HepG2 (cell line): ENCODE data around the gene METTL6. TPM values are rescaled to one million over a fixed set of nuclear protein-coding genes. Genes with fewer than 3 reads are reported as not detected.

Experiments
- ATAC-seq: fragments of 200-7000 bp; cut with Tn5 transposase; 3 replicates; pipeline ENCODE4 v1.9.1; 2020; ENCODE audit warnings: mild to moderate bottlenecking, moderate library complexity
- BruUV-seq: library from RNA; stranded (reverse); fragments of 400-500 nt; replicated peaks from 2 replicates; lab custom pipeline; 2021; lab: Mats Ljungman, UMichigan
- CTCF ChIA-PET: fragments of 300-600 bp; formaldehyde crosslinking; extraction: SDS; loops from one replicate; lab custom pipeline; 2021; ENCODE audit warnings: low total read pairs, inconsistent platforms, low intra/inter-chr PET ratio; lab: Yijun Ruan, JAX
- POLR2A ChIA-PET: fragments of 350-600 bp; sonication (Branson Sonifier 250); formaldehyde crosslinking; loops from one replicate; lab custom pipeline; 2020; ENCODE audit warnings: antibody characterized with exemption, inconsistent platforms; lab: Yijun Ruan, JAX
- DNase-seq: peaks from one replicate; pipeline ENCODE4 v3.0.0-alpha.2; 2015; ENCODE audit warnings: low spot score
- FAIRE-seq: peaks from 3 replicates; lab custom pipeline; 2011; peaks lifted over from hg19 to GRCh38; lab: Jason Lieb, UNC
- H2AFZ ChIP-seq: one replicate; pipeline ENCODE4 v1.6.1; 2011; ENCODE audit warnings: low read length, inconsistent platforms
- H3K27ac ChIP-seq: fragments of 300-600 bp; 3 replicates; pipeline ENCODE4 v1.8.0; 2011; ENCODE audit warnings: mixed run types, mild to moderate bottlenecking, mixed read lengths, low read length, inconsistent platforms; ENCODE audit not compliant: insufficient read depth; ENCODE audit errors: extremely low read length
- H3K27me3 ChIP-seq, 2 experiments: fragments of 200-600 bp in 1 of 2; 2 replicates in 1 of 2; 3 replicates in 1 of 2; pipeline versions ENCODE4 v1.6.0 to v1.8.0; 2011; ENCODE audit warnings: low read length in 2 of 2, mild to moderate bottlenecking in 2 of 2, moderate library complexity in 2 of 2, inconsistent platforms in 1 of 2; ENCODE audit not compliant: insufficient read depth in 2 of 2, control insufficient read depth in 1 of 2
- H3K36me3 ChIP-seq, 2 experiments: fragments of 200-600 bp in 1 of 2; replicated peaks in 1 of 2; 2 replicates in 1 of 2; 3 replicates in 1 of 2; pipeline versions ENCODE4 v1.5.1 to v1.8.0; 2011; ENCODE audit warnings: low read length in 2 of 2, inconsistent platforms in 1 of 2; ENCODE audit not compliant: insufficient read depth in 2 of 2, control insufficient read depth in 1 of 2
- H3K4me1 ChIP-seq: 2 replicates; pipeline ENCODE4 v1.5.1; 2012; ENCODE audit warnings: low read length, inconsistent platforms; ENCODE audit not compliant: insufficient read depth
- H3K4me2 ChIP-seq: 2 replicates; pipeline ENCODE4 v1.6.0; 2011; ENCODE audit warnings: low read depth, low read length, inconsistent platforms
- H3K4me3 ChIP-seq, 3 experiments: fragments of 200-600 bp in 1 of 3; sonication (generic), shearing (Covaris generic) in 1 of 3; replicated peaks in 1 of 3; 2 replicates each; pipeline ENCODE4 v1.5.1; 2011 to 2016; ENCODE audit warnings: low read length in 3 of 3, inconsistent platforms in 2 of 3, low read depth in 2 of 3, mild to moderate bottlenecking in 2 of 3, control low read depth in 1 of 3, mixed read lengths in 1 of 3; ENCODE audit not compliant: insufficient read depth in 1 of 3
- H3K79me2 ChIP-seq: one replicate; pipeline ENCODE4 v1.6.1; 2011; ENCODE audit warnings: low read length, inconsistent platforms; ENCODE audit not compliant: insufficient read depth
- H3K9ac ChIP-seq: 2 replicates; pipeline ENCODE4 v1.6.0; 2011; ENCODE audit warnings: mild to moderate bottlenecking, low read depth, low read length, inconsistent platforms; ENCODE audit not compliant: insufficient read depth
- H3K9me3 ChIP-seq: 2 replicates; pipeline ENCODE4 v1.5.1; 2012; ENCODE audit warnings: mild to moderate bottlenecking, low read length
- H4K20me1 ChIP-seq: 2 replicates; pipeline ENCODE4 v1.6.0; 2011; ENCODE audit warnings: inconsistent platforms, mild to moderate bottlenecking, low read length, moderate library complexity; ENCODE audit not compliant: insufficient read depth
- DR1 ChIP-seq: sonication (generic); formaldehyde crosslinking; IDR thresholded peaks from 2 replicates; pipeline ENCODE4 v1.8.0; 2021; ENCODE audit warnings: mild to moderate bottlenecking, missing genetic modification reagents, inconsistent platforms
- HOXA7 ChIP-seq: sonication (generic); formaldehyde crosslinking; IDR thresholded peaks from 2 replicates; pipeline ENCODE4 v1.8.1; 2022; ENCODE audit warnings: mild to moderate bottlenecking, missing genetic modification reagents, moderate library complexity
- KAT7 ChIP-seq: IDR thresholded peaks from 2 replicates; pipeline ENCODE4 v1.6.1; 2018; ENCODE audit warnings: borderline replicate concordance, missing compliant biosample characterization
- MEF2D ChIP-seq: sonication (generic); formaldehyde crosslinking; IDR thresholded peaks from 2 replicates; pipeline ENCODE4 v1.5.1; 2020; ENCODE audit warnings: mild to moderate bottlenecking, missing genetic modification reagents
- MEIS1 ChIP-seq: sonication (generic); formaldehyde crosslinking; IDR thresholded peaks from 2 replicates; pipeline ENCODE4 v1.9.0; 2021; ENCODE audit warnings: mild to moderate bottlenecking, missing genetic modification reagents, moderate library complexity, borderline replicate concordance
- POLR2A ChIP-seq, 2 experiments: IDR thresholded peaks; 2 replicates each; pipeline ENCODE4 v1.6.1; 2011; ENCODE audit warnings: low read depth in 2 of 2, low read length in 2 of 2, mild to moderate bottlenecking in 1 of 2, moderate library complexity in 1 of 2; ENCODE audit not compliant: insufficient read depth in 1 of 2
- SMARCC2 ChIP-seq: fragments of 450-650 bp; IDR thresholded peaks from 2 replicates; pipeline ENCODE4 v1.6.1; 2017; ENCODE audit warnings: antibody characterized with exemption, mild to moderate bottlenecking
- ZC3H4 ChIP-seq: sonication (generic); formaldehyde crosslinking; IDR thresholded peaks from 2 replicates; pipeline ENCODE4 v1.4.0; 2020; ENCODE audit warnings: missing genetic modification reagents, borderline replicate concordance
- ZNF333 ChIP-seq: sonication (generic); formaldehyde crosslinking; IDR thresholded peaks from 2 replicates; pipeline ENCODE4 v1.4.0; 2020; ENCODE audit warnings: mild to moderate bottlenecking, missing genetic modification reagents, borderline replicate concordance
- ZNF546 ChIP-seq: sonication (generic); formaldehyde crosslinking; conservative IDR thresholded peaks from 2 replicates; pipeline ENCODE4 v1.8.1; 2023; ENCODE audit warnings: mild to moderate bottlenecking, missing genetic modification reagents
- ZSCAN12 ChIP-seq: sonication (generic); formaldehyde crosslinking; IDR thresholded peaks from 2 replicates; pipeline ENCODE4 v1.9.0; 2021; ENCODE audit warnings: mild to moderate bottlenecking, missing genetic modification reagents
- WGBS: methylation state at CpG from one replicate; pipeline ENCODE4 v1.1.6; 2017; ENCODE audit warnings: low lambda C conversion rate; 5-methylcytosine and 5-hydroxymethylcytosine counted together
- in situ Hi-C: cut with HindIII; loops from 2 replicates; pipeline ENCODE4 v1.10.0; 2017; ENCODE audit warnings: low pct_unique_long_range_greater_than_20kb; ENCODE audit not compliant: extremely low pct_ligation_motif_present
- intact Hi-C: fragments of 100-400 bp; cut with micrococcal nuclease; formaldehyde crosslinking; loops from one replicate; pipeline ENCODE4 v1.10.0; 2022; ENCODE audit not compliant: unreplicated experiment
- polyA plus RNA-seq, 8 experiments: library from polyadenylated mRNA; depleted of rRNA in 3 of 8; stranded (reverse) in 7 of 8; unstranded in 1 of 8; fragments of >200 nt; fragmentation: Illumina TruSeq in 4 of 8; extraction: Trizol in 4 of 8; gene quantifications; 2 replicates each; pipeline versions ENCODE4 v1.2.1 to v1.2.3, GENCODE V29; 2011 to 2016; ENCODE audit warnings: low read depth in 4 of 8, missing spikeins in 1 of 8, mixed read lengths in 1 of 8; ENCODE audit not compliant: insufficient read depth in 1 of 8
- total RNA-seq, 5 experiments: library from RNA; depleted of rRNA; stranded (reverse); fragments of >200 nt; fragmentation: Illumina TruSeq; extraction: Trizol; gene quantifications; 2 replicates each; pipeline ENCODE4 v1.2.3, GENCODE V29; 2016; ENCODE audit warnings: low read depth in 1 of 5
- TF ChIP-seq, protein P1 (sequence below): sonication (generic); formaldehyde crosslinking; IDR thresholded peaks from 2 replicates; pipeline ENCODE4 v1.4.0; 2020; ENCODE audit warnings: missing genetic modification reagents
- TF ChIP-seq, protein P2 (sequence below), 2 experiments: fragments of 450-650 bp in 1 of 2; sonication (generic) in 1 of 2; formaldehyde crosslinking in 1 of 2; IDR thresholded peaks; 2 replicates each; pipeline versions ENCODE4 v1.6.1 to v1.8.0; 2016 to 2022; ENCODE audit warnings: antibody characterized with exemption in 1 of 2, mild to moderate bottlenecking in 1 of 2, missing genetic modification reagents in 1 of 2

The METTL6 gene
- total and polyA plus RNA-seq, 2 of the 13 experiments (the other 11 are each of a cell fraction or from before 2014, with no cell fraction given): 17.2 to 29.4 TPM

DNA sequence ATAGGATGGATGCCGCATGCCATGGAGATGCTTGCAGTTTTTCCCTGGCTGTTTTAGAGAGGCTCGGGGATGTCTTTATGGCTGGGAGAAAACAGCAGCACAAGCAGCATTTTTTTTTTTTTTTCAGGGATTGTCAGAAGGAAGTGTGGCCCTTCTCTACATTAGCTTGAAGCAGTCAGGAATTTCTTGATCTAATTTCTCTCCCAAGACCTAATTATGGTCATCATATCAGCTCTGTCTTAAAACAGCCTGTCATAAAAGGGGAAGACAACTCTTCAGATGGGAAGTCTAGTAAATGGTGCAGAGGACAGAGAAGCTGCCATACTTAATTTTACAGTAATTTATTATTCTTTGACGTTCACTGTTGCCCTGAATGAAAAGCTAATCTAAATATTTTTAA lies 44.5 kb upstream of the METTL6 start:
- no TSS peak for BruUV-seq
- no peak for FAIRE-seq

More for the DNA sequence above, 44.5 kb upstream of the METTL6 start:
- H3K79me2 ChIP-seq: no peaks in the 10 kb centered on the region
- no peaks in the 10 kb centered on the region; a peak in 1 of 5 replicates for H3K27me3 ChIP-seq
- no peaks in the 10 kb centered on the region for H4K20me1 ChIP-seq
- POLR2A ChIA-PET: no interaction called here
- H3K4me1 ChIP-seq: no peaks in the 10 kb centered on the region
- no peak overlapping the region for H3K9ac ChIP-seq
- TF ChIP-seq, protein P1, sequence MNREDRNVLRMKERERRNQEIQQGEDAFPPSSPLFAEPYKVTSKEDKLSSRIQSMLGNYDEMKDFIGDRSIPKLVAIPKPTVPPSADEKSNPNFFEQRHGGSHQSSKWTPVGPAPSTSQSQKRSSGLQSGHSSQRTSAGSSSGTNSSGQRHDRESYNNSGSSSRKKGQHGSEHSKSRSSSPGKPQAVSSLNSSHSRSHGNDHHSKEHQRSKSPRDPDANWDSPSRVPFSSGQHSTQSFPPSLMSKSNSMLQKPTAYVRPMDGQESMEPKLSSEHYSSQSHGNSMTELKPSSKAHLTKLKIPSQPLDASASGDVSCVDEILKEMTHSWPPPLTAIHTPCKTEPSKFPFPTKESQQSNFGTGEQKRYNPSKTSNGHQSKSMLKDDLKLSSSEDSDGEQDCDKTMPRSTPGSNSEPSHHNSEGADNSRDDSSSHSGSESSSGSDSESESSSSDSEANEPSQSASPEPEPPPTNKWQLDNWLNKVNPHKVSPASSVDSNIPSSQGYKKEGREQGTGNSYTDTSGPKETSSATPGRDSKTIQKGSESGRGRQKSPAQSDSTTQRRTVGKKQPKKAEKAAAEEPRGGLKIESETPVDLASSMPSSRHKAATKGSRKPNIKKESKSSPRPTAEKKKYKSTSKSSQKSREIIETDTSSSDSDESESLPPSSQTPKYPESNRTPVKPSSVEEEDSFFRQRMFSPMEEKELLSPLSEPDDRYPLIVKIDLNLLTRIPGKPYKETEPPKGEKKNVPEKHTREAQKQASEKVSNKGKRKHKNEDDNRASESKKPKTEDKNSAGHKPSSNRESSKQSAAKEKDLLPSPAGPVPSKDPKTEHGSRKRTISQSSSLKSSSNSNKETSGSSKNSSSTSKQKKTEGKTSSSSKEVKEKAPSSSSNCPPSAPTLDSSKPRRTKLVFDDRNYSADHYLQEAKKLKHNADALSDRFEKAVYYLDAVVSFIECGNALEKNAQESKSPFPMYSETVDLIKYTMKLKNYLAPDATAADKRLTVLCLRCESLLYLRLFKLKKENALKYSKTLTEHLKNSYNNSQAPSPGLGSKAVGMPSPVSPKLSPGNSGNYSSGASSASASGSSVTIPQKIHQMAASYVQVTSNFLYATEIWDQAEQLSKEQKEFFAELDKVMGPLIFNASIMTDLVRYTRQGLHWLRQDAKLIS (CRISPR knock-in tag): no peak
- TF ChIP-seq SMARCC2 (no peak), DR1 (CRISPR knock-in tag) (no peak), HOXA7 (CRISPR knock-in tag) (no peak), MEIS1 (CRISPR knock-in tag) (no peak), MEF2D (CRISPR knock-in tag) (no peak), ZNF333 (CRISPR knock-in tag) (no peak), POLR2A (IDR thresholded peaks at IDR 0.05; ENCODE audit: insufficient read depth in 1 of 2, low read depth in 2 of 2, low read length in 2 of 2) (no peak), ZSCAN12 (no peak), KAT7 (CRISPR knock-in tag) (no peak), ZC3H4 (CRISPR knock-in tag) (no peak), ZNF546 (no peak)
- TF ChIP-seq, protein P2, sequence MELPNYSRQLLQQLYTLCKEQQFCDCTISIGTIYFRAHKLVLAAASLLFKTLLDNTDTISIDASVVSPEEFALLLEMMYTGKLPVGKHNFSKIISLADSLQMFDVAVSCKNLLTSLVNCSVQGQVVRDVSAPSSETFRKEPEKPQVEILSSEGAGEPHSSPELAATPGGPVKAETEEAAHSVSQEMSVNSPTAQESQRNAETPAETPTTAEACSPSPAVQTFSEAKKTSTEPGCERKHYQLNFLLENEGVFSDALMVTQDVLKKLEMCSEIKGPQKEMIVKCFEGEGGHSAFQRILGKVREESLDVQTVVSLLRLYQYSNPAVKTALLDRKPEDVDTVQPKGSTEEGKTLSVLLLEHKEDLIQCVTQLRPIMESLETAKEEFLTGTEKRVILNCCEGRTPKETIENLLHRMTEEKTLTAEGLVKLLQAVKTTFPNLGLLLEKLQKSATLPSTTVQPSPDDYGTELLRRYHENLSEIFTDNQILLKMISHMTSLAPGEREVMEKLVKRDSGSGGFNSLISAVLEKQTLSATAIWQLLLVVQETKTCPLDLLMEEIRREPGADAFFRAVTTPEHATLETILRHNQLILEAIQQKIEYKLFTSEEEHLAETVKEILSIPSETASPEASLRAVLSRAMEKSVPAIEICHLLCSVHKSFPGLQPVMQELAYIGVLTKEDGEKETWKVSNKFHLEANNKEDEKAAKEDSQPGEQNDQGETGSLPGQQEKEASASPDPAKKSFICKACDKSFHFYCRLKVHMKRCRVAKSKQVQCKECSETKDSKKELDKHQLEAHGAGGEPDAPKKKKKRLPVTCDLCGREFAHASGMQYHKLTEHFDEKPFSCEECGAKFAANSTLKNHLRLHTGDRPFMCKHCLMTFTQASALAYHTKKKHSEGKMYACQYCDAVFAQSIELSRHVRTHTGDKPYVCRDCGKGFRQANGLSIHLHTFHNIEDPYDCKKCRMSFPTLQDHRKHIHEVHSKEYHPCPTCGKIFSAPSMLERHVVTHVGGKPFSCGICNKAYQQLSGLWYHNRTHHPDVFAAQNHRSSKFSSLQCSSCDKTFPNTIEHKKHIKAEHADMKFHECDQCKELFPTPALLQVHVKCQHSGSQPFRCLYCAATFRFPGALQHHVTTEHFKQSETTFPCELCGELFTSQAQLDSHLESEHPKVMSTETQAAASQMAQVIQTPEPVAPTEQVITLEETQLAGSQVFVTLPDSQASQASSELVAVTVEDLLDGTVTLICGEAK (IDR thresholded peaks at IDR 0.05): no peak
- TF ChIP-seq, protein P2 (CRISPR knock-in tag; IDR thresholded peaks at IDR 0.05): no peak
- TF ChIP-seq, all 625 proteins: peak for 0
- intact Hi-C loops (no loop called here), in situ Hi-C loops (no loop called here)
- H3K36me3 ChIP-seq: no peaks in the 10 kb centered on the region
- no peaks in the 10 kb centered on the region for H3K9me3 ChIP-seq
- CTCF ChIA-PET: no interaction called here
- no peak overlapping the region for H3K27ac ChIP-seq
- H2AFZ ChIP-seq: no peak overlapping the region
- DNase-seq: no peak
- 33% methylated on average over 3 of the region's 3 CpGs for WGBS
- no peak for ATAC-seq
- no peak overlapping the region for H3K4me2 ChIP-seq
- no peak overlapping the region for H3K4me3 ChIP-seq
